C4-2B (cell line): ENCODE measurements around the gene NUP188.

Experiments
- ZFX ChIP-seq: fragments of 450-650 bp; IDR thresholded peaks from 2 replicates; pipeline ENCODE4 v1.6.1; 2017
- TF ChIP-seq, protein P1 (sequence below): fragments of 450-650 bp; conservative IDR thresholded peaks from 2 replicates; pipeline ENCODE4 v1.5.1; 2017; ENCODE audit warnings: mild to moderate bottlenecking

DNA sequence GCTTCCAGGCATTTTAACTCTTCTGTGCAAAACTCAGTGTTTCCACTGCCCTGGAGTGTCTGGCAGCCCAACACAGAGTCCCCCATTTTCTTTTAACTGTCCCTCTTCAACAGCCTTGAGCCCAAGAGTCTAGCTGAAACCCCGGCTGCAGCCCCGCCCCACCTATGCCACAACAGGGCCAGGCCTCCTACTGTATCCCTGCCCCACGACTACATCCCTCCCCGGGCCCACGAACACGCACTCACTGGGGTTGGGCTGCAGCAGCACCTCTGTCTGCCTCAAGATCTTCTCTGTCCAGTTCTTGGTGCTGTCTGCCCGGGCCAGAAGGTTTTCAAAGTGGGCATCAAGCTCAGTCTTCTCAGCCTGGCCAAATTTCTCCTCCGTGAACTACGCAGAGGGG is 74.5 kb downstream of the NUP188 start:
- TF ChIP-seq, protein P1, sequence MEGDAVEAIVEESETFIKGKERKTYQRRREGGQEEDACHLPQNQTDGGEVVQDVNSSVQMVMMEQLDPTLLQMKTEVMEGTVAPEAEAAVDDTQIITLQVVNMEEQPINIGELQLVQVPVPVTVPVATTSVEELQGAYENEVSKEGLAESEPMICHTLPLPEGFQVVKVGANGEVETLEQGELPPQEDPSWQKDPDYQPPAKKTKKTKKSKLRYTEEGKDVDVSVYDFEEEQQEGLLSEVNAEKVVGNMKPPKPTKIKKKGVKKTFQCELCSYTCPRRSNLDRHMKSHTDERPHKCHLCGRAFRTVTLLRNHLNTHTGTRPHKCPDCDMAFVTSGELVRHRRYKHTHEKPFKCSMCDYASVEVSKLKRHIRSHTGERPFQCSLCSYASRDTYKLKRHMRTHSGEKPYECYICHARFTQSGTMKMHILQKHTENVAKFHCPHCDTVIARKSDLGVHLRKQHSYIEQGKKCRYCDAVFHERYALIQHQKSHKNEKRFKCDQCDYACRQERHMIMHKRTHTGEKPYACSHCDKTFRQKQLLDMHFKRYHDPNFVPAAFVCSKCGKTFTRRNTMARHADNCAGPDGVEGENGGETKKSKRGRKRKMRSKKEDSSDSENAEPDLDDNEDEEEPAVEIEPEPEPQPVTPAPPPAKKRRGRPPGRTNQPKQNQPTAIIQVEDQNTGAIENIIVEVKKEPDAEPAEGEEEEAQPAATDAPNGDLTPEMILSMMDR, result no peak
- no peak for TF ChIP-seq ZFX
